Left lobe of liver (tissue), 2 donors: Measurements from ENCODE around the gene PKN3. TPM values are rescaled to one million over a fixed set of nuclear protein-coding genes. Genes with fewer than 3 reads are reported as not detected.

Experiments used
- ATAC-seq: fragments of 200-7000 bp; cut with Tn5 transposase; one replicate; pipeline ENCODE4 v1.9.1; 2020; ENCODE audit warnings: mild to moderate bottlenecking, moderate library complexity
- DNase-seq: peaks from one replicate; pipeline ENCODE4 v3.0.0-alpha.2; 2020; ENCODE audit warnings: low spot score
- total RNA-seq: library from RNA; stranded (reverse); gene quantifications from one replicate; pipeline ENCODE4 v1.2.1, GENCODE V29; 2021
- donor health status: DM: no; HTN: no; CAD: no; lungs with moderate emphysema.
- donor health status: DM: no; HTN: yes; CAD: no.

The PKN3 gene
- total RNA-seq, 1 donor from 2014 or later, result 7.6 TPM

DNA sequence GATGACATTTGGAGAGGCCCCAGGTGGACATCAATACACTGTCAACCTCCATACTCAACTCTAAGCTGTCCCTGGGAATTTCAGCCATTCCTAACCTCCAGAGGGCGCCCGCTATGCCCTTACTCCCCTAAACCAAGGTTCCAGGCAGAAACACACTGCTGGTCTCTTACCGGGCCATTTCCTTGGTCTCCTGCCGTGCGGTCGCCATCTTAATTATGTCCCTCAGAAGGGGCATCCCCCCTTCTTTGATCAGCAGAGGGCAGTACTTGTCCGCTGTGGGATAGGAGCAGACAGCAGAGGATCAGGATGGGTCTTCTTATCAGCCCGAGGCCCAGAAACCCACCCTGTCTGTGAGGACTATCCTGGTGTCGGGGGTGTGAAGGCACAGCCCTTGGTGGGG lies 31.0 kb downstream of the PKN3 start:
- ATAC-seq, result peak; percentile 90
- peak; percentile 69 for DNase-seq

DNA sequence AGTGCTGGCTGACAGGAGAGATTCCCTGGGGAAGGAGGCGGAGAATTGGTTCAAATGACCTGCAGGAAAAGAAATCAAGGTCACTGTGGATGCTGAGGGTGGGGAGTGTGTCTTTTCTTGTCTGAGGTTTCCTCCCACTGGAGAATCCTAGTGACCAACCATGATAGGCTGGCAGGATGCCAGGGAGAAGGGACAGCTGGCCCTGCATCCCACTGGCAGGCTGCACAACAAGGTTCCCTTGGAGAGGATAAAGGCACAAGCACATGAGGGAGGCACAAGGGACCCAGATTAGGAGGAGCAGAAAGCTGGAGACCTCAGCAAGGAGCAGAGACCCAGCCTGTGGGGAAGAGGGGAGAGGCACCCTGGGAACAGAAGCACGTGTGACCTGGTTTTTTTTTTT lies 33.1 kb downstream of the PKN3 start:
- ATAC-seq (no peak), DNase-seq (no peak)

DNA sequence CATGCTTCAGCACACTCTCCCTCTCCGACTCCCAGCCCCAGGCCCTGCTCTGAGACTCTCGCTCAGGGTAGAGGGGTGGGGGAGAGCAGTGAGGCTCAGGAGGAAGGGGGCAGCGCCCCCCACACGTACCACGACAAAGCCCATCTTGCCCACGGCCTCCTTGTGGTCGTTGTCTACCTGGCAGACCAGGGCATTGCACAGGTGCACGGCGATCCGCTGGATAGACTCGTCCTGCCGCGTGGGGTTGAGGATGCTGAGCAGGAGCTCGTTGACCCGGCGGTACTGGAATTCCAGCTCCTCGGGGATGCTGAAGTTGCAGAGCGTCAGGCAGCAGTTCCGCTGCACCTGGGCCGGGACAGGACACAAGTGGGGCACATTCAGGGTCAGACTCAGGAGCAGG lies 40.1 kb downstream of the PKN3 start:
- DNase-seq, result no peak
- no peak for ATAC-seq

DNA sequence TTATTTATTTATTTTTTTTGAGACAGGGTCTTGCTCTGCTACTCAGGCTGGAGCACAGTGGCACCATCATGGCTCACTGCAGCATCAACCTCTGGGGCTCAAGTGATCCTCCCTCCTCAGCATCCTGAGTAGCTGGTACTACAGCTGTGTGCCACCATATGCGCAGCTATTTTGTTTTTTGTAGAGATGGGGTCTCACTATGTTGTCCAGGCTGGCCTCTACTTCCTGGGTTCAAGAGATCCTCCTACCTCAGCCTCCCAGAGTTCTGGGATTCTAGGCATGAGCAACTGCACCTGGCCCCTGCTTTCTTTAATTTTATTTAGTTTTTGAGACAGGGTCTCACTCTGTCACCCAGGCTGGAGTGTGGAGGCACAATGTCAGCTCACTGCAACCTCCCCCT lies 41.1 kb downstream of the PKN3 start:
- ATAC-seq (no peak), DNase-seq (no peak)

DNA sequence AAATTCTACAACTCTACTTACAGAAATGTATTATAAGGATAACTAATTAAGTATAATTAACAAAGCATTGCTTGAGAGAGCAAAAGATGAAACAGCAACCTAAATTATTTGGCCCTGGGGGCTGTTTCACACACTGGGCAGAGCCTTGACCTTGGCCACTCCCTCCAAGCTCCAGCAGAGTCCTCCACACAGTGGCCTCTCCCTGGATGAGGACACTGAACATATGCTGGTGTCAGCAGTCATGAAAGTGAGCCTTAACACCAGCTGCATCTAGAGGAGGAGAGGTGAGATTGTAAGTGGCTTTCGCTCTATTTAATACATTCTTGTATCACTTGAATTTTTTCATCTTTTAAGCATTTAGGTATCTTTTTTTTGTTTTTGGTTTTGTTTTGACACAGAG lies 44.9 kb downstream of the PKN3 start:
- ATAC-seq, result no peak
- no peak for DNase-seq

DNA sequence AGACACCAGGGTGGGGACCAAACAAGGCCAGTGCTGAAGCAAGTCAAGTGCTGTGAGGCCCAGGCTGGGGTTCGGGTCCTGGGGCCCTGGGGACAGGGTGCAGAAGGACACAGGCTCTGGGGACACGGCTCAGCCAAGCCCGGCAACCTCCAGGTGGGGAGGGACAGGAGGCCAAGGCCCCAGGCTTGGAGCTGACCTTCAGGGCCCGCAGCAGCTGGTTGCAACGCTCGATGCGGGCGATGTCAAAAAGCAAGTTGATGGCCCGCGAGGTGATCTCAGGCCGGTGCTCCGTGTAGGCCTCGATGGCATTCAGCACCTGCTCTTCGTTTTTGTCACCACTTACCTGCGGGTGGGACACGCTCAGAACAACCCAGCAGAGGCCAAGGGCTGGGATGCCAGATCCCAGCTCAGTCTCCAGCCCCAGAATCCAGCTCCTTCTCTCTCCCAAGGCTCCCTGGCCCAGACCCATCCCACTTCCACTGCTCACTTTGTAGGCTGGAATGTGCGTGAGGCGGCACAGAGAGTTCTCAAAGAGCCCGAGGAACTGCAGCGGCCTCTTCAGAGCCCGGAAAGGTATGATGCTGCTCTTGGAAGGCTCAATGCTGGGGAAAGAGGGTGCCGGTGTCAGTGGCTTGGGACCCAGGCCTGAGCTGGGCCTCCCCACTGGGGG lies 48.8 kb downstream of the PKN3 start:
- DNase-seq, result no peak
- ATAC-seq, result no peak

DNA sequence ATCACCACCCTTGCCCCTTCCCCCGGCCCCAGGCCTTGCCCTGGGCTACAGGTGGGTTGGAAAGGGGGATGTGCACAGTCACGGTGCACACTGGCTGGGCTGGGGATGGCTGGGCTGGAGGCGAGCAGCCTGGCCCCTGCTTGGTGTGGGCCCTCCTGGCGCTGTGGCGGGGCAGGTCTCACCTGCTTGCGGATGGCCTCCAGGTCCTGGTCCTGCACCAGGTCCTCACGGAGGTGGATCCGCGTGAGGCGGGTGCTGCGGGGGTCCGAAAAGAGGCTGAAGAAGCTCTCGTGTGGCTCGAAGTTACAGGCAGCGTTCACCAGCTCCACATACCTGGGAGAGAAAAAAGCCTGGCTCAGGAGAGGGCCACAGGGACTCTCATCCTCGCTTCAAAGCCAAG lies 51.3 kb downstream of the PKN3 start:
- DNase-seq (no peak), ATAC-seq (peak; percentile 17)

DNA sequence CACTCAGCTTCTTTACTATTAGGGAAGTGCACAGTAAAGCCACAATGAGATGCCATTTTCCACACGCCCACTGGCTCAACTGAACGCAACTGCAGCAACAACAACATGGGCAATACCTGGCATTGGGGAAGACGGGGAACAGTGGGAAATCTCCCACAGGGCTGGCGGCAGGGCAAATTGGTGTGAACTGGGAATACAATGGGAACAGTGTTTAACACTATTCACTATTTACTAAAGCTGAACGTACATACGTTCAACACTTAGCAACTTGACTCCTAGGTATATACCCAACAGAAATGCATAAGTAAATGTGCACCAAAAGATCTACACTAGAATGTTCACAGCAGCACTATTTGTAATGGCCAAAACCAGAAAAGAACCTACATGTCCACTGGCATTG lies 55.3 kb downstream of the PKN3 start:
- DNase-seq, result no peak

DNA sequence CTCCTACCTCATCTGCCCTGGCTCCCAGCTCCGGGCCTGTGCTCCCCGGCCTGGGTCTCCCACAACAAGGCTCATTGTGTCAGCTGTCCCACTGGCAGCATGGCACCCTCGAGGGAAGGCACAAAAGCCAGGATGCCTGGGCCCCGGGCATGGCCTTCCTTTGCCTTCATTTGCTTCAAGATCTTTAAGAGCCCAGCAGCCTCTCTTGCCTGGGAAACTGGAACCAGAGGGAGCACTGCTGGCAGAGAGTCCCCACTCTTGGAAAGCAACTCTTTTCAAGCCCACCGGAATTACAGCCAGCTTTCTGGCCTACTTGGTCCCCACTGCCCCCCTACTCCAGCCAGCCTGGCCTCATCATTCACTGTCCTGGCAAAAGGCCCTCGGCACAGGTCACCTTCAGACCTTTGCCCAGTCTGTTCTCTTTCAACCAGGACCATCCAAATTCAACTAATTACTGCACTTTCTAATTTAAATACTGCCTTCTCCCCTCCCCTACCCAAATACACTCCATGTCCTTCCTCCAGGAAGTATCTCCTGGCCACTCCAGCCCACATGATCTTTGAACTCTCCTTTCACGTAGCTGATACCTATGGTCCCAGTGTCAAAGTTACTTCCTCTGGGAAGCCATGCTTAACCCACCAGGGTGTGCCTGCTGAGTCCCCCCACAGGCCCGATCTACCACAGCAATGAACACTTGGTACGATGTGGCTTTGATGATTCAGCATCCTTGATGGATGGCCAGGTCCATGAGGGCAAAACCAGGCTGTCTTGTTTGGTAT lies 60.6 kb downstream of the PKN3 start:
- DNase-seq (peak; percentile 83), ATAC-seq (peak; percentile 75)

More for the DNA sequence above, 55.3 kb downstream of the PKN3 start:
- no peak for ATAC-seq

DNA sequence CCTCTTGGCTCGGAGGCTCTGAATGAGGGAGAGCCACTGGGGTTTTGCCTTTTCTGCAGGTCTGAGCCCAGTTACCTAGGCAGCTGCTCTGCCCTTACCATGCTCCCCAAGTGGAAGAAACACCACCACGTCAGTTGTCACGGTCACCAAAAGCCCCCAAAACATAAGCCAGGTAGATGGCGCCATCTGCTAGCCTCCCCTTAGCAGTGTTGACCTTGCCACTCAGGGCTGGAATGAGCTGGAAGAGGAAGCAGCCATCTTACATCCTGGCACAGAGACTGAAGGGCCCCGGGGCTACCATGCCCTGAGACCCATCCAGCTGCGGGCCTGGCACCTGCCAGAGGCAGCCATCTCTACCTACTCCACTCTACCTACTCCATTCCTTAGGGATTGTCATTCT lies 62.1 kb downstream of the PKN3 start:
- ATAC-seq, result no peak
- no peak for DNase-seq

DNA sequence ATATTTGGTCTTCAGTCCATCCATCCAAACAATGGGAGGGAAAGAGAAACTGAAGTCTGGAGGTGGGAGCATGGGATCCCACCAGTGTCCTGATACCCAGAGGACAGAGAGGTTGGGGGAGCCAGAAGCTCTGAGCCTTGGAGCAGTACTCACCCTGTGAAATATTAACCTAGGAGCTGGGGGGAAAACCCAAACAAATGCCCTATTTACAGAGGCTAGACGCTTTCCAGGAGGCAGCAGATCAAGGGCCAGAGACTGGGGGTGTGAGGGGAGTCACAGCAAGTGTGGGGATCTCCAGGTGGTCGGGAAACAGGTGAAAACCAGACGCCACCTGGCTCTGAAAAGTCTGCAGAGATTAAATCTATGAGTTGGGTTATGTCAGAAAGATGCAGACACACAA lies 63.2 kb downstream of the PKN3 start:
- peak; percentile 73 for ATAC-seq
- DNase-seq, result peak; percentile 68

DNA sequence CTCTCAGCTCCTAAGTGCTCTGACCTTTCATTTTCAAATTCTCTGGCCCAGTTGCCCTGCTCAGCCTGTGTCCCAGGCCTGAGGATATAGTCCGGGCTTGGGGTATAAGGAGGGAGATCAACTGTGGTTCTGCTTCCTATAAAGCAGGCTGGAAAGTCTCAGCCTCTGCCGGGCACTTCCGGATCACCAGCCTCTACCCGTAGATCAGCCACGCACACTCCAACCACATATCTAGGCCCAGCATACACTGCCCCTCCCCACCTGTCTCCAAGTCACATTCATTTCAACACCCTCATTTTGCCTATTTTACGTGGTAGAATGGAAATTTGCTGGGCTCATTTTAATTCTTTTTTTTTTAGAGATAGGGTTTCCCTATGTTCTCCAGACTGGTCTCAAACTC lies 66.3 kb downstream of the PKN3 start:
- ATAC-seq (no peak), DNase-seq (no peak)

Other genes with a start within 250 kb of the PKN3 start
- gene ODF2, start 246.5 kb upstream of the PKN3 start, total RNA-seq, result 6.6 TPM
- gene GLE1, start 197.8 kb upstream of the PKN3 start, total RNA-seq, result 12.3 TPM
- 75.7 TPM for gene SPTAN1, start 149.9 kb upstream of the PKN3 start, total RNA-seq
- 24.1 TPM for gene DYNC2I2, start 45.7 kb upstream of the PKN3 start, total RNA-seq
- gene SET, start 13.3 kb upstream of the PKN3 start, total RNA-seq, result 69.3 TPM
- gene ZDHHC12, start 21.6 kb downstream of the PKN3 start, total RNA-seq, result 22.9 TPM
- gene ZER1, start 69.4 kb downstream of the PKN3 start, total RNA-seq, result 15.6 TPM
- gene TBC1D13, start 84.8 kb downstream of the PKN3 start, total RNA-seq, result 14.1 TPM
- 53.0 TPM for gene ENDOG, start 116.0 kb downstream of the PKN3 start, total RNA-seq
- 36.7 TPM for gene SPOUT1, start 127.3 kb downstream of the PKN3 start, total RNA-seq
- gene KYAT1, start 179.4 kb downstream of the PKN3 start, total RNA-seq, result 9.6 TPM
- 11.0 TPM for gene LRRC8A, start 179.6 kb downstream of the PKN3 start, total RNA-seq
- gene PHYHD1, start 218.5 kb downstream of the PKN3 start, total RNA-seq, result 70.8 TPM
- 7.5 TPM for gene DOLK, start 245.1 kb downstream of the PKN3 start, total RNA-seq
- 11.4 TPM for gene NUP188, start 245.2 kb downstream of the PKN3 start, total RNA-seq